HCT116 (cell line): ENCODE measurements around the gene ROCK1. TPM values are rescaled to one million over a fixed set of nuclear protein-coding genes. Genes with fewer than 3 reads are reported as not detected.

Experiments
- ATAC-seq: fragments of 200-7000 bp; cut with Tn5 transposase; 2 replicates; pipeline ENCODE4 v1.9.1; 2020; ENCODE audit warnings: mild to moderate bottlenecking, moderate library complexity
- BruUV-seq: library from RNA; stranded (reverse); fragments of 400-500 nt; replicated peaks from 2 replicates; lab custom pipeline; 2021; lab: Mats Ljungman, UMichigan
- CTCF ChIA-PET: fragments of 300-600 bp; sonication (Branson Sonifier 250); formaldehyde crosslinking; loops from one replicate; lab custom pipeline; 2021; ENCODE audit warnings: antibody characterized with exemption; lab: Charles Lee
- POLR2A ChIA-PET: fragments of 300-600, 350-600 bp; sonication (Branson Sonifier 250); formaldehyde crosslinking; loops from one replicate; lab custom pipeline; 2021; ENCODE audit warnings: antibody characterized with exemption; lab: Charles Lee
- RAD21 ChIA-PET, 2 experiments: fragments of 300-600 bp; sonication (Branson Sonifier 250); formaldehyde crosslinking; loops; one replicate each; lab custom pipeline; 2023; ENCODE audit warnings: low total read pairs in 2 of 2; ENCODE audit not compliant: uncharacterized antibody in 2 of 2, unreplicated experiment in 2 of 2, low non-redundant PET in 1 of 2; lab: Charles Lee
- DNase-seq: peaks from one replicate; pipeline ENCODE4 v3.0.0-alpha.2; 2010; ENCODE audit warnings: low read depth, low spot score
- H2AFZ ChIP-seq: fragments of 200-600 bp; shearing (Covaris generic), sonication (generic); 2 replicates; pipeline ENCODE4 v1.6.1; 2017; ENCODE audit warnings: low read depth, mixed run types, mixed read lengths, antibody characterized with exemption, low read length; ENCODE audit not compliant: poor library complexity, severe bottlenecking
- H3K27ac ChIP-seq: 2 replicates; pipeline ENCODE4 v1.5.1; 2012; ENCODE audit warnings: low read depth, low read length
- H3K27me3 ChIP-seq: fragments of 200-600 bp; sonication (generic); 2 replicates; pipeline ENCODE4 v1.6.1; 2016; ENCODE audit warnings: mixed run types, low read length, mixed read lengths; ENCODE audit not compliant: insufficient read depth
- H3K36me3 ChIP-seq, 2 experiments: fragments of 200-500 bp in 1 of 2; fragments of 200-600 bp in 1 of 2; sonication (Bioruptor generic) in 1 of 2; sonication (generic) in 1 of 2; 2 replicates each; pipeline versions ENCODE4 v1.5.1 to v1.6.1; 2014 to 2016; ENCODE audit warnings: low read length in 2 of 2, inconsistent platforms in 1 of 2, mixed read lengths in 1 of 2, mixed run types in 1 of 2; ENCODE audit not compliant: insufficient read depth in 2 of 2, control insufficient read depth in 1 of 2
- H3K4me1 ChIP-seq, 2 experiments: fragments of 200-600 bp in 1 of 2; sonication (generic) in 1 of 2; 2 replicates each; pipeline versions ENCODE4 v1.5.1 to v1.6.1; 2012 to 2017; ENCODE audit warnings: low read length in 2 of 2, inconsistent platforms in 1 of 2, mild to moderate bottlenecking in 1 of 2, mixed read lengths in 1 of 2, mixed run types in 1 of 2, moderate library complexity in 1 of 2; ENCODE audit not compliant: insufficient read depth in 2 of 2, control insufficient read depth in 1 of 2
- H3K4me2 ChIP-seq: fragments of 200-600 bp; sonication (generic); 2 replicates; pipeline ENCODE4 v1.6.1; 2017; ENCODE audit warnings: mixed run types, low read length, mixed read lengths
- H3K4me3 ChIP-seq, 2 experiments: fragments of 200-600 bp in 1 of 2; sonication (generic) in 1 of 2; replicated peaks in 1 of 2; 2 replicates each; pipeline ENCODE4 v1.5.1; 2011 to 2016; ENCODE audit warnings: low read length in 2 of 2, control low read depth in 1 of 2, low read depth in 1 of 2, mild to moderate bottlenecking in 1 of 2, mixed read lengths in 1 of 2, mixed run types in 1 of 2
- H3K79me2 ChIP-seq: fragments of 200-600 bp; sonication (generic); 2 replicates; pipeline ENCODE4 v1.6.1; 2017; ENCODE audit warnings: mild to moderate bottlenecking, mixed run types, low read length, moderate library complexity, mixed read lengths; ENCODE audit not compliant: insufficient read depth
- H3K9ac ChIP-seq: fragments of 200-600 bp; sonication (generic); 2 replicates; pipeline ENCODE4 v1.6.1; 2016; ENCODE audit warnings: low read length, mixed read lengths
- H3K9me2 ChIP-seq: fragments of 200-600 bp; sonication (generic), shearing (Covaris generic); 2 replicates; pipeline ENCODE4 v1.6.1; 2017; ENCODE audit warnings: mixed run types, mild to moderate bottlenecking, moderate library complexity; ENCODE audit not compliant: insufficient read depth
- H3K9me3 ChIP-seq, 2 experiments: fragments of 200-500 bp in 1 of 2; fragments of 200-600 bp in 1 of 2; sonication (Bioruptor generic) in 1 of 2; sonication (generic) in 1 of 2; 2 replicates each; pipeline ENCODE4 v1.6.1; 2014 to 2017; ENCODE audit warnings: low read length in 2 of 2, mixed read lengths in 2 of 2, inconsistent platforms in 1 of 2, low read depth in 1 of 2, mild to moderate bottlenecking in 1 of 2, mixed run types in 1 of 2, moderate library complexity in 1 of 2; ENCODE audit not compliant: control insufficient read depth in 1 of 2, insufficient read depth in 1 of 2
- H4K20me1 ChIP-seq: fragments of 200-600 bp; sonication (generic), shearing (Covaris generic); 2 replicates; pipeline ENCODE4 v1.6.1; 2017; ENCODE audit warnings: mixed run types, mild to moderate bottlenecking, moderate library complexity; ENCODE audit not compliant: insufficient read depth
- EGR1 ChIP-seq: IDR thresholded peaks from 2 replicates; pipeline ENCODE4 v1.6.1; 2012; ENCODE audit warnings: low read depth
- ELF1 ChIP-seq: IDR thresholded peaks from 2 replicates; pipeline ENCODE4 v1.6.1; 2012; ENCODE audit warnings: low read depth, borderline replicate concordance
- TCF7L2 ChIP-seq: IDR thresholded peaks from 2 replicates; pipeline ENCODE4 v1.7.0; 2011; ENCODE audit warnings: borderline replicate concordance, inconsistent platforms; ENCODE audit not compliant: insufficient read depth, insufficient read length; ENCODE audit errors: extremely low read depth
- ZNF274 ChIP-seq: fragments of 200-500 bp; sonication (Bioruptor generic); IDR thresholded peaks from 2 replicates; pipeline ENCODE4 v1.6.1; 2014; ENCODE audit warnings: mild to moderate bottlenecking, low read depth, low read length, inconsistent platforms
- intact Hi-C: fragments of 100-400 bp; cut with micrococcal nuclease; formaldehyde crosslinking; loops from 2 replicates; pipeline ENCODE4 v1.10.0; 2022
- total RNA-seq: library from RNA; stranded (reverse); gene quantifications from one replicate; pipeline ENCODE4 v1.2.1, GENCODE V29; 2021; ENCODE audit not compliant: unreplicated experiment
- TF ChIP-seq, protein P1 (sequence below): IDR thresholded peaks from 2 replicates; pipeline ENCODE4 v1.6.1; 2011; ENCODE audit warnings: mild to moderate bottlenecking, low read length, moderate library complexity; ENCODE audit not compliant: insufficient replicate concordance; ENCODE audit errors: extremely low read depth
- TF ChIP-seq, protein P2 (sequence below): IDR thresholded peaks from 2 replicates; pipeline ENCODE4 v1.6.1; 2012
- TF ChIP-seq, protein P3 (sequence below), 3 experiments: fragments of 200-600 bp in 1 of 3; sonication (generic) in 1 of 3; IDR thresholded peaks in 2 of 3; conservative IDR thresholded peaks in 1 of 3; 2 replicates each; pipeline ENCODE4 v1.5.1; 2012 to 2017; ENCODE audit warnings: low read depth in 2 of 3, low read length in 2 of 3, antibody characterized with exemption in 1 of 3, borderline replicate concordance in 1 of 3, control low read depth in 1 of 3, mild to moderate bottlenecking in 1 of 3, mixed read lengths in 1 of 3, mixed run types in 1 of 3, moderate library complexity in 1 of 3; ENCODE audit not compliant: insufficient read depth in 1 of 3
- TF ChIP-seq, protein P4 (sequence below): IDR thresholded peaks from 2 replicates; pipeline ENCODE4 v1.6.1; 2012; ENCODE audit warnings: low read depth

The ROCK1 gene
- total RNA-seq, 1 experiment from 2014 or later = 38.1 TPM

DNA sequence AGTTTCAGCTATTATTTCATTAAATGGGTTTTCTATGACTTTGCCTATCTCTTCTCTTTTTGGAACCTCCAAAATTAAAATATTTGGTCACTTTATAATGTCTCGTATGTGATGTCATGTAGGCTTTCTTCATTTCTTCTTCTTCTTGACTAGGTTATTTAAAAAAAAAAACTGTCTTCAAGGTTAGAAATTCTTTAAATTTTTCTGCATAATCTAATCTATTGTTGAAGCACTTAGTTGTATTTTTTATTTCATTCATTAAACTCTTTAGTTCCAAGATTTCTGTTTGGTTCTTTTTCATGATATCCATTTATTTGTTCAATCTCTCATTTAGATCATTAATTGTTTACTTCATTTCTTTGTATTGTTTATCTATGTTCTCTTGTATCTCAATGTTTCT, 43.8 kb upstream of the ROCK1 start:
- Histone ChIP-seq H3K4me3 (no peak overlapping the region), H4K20me1 (no peaks in the 10 kb centered on the region; the same call in 1 of the 2 replicates), H3K9me2 (no peaks in the 10 kb centered on the region), H3K36me3 (no peaks in the 10 kb centered on the region), H3K27me3 (no peaks in the 10 kb centered on the region), H3K9ac (no peak overlapping the region), H3K4me2 (no peak overlapping the region), H2AFZ (no peak overlapping the region), H3K9me3 (no peaks in the 10 kb centered on the region; a peak in 1 of 4 replicates), H3K79me2 (no peaks in the 10 kb centered on the region), H3K4me1 (no peaks in the 10 kb centered on the region), H3K27ac (no peak overlapping the region)
- BruUV-seq = no TSS peak
- no peak for DNase-seq
- no peak for TF ChIP-seq EGR1
- no peak for TF ChIP-seq ZNF274
- TF ChIP-seq, protein P1, sequence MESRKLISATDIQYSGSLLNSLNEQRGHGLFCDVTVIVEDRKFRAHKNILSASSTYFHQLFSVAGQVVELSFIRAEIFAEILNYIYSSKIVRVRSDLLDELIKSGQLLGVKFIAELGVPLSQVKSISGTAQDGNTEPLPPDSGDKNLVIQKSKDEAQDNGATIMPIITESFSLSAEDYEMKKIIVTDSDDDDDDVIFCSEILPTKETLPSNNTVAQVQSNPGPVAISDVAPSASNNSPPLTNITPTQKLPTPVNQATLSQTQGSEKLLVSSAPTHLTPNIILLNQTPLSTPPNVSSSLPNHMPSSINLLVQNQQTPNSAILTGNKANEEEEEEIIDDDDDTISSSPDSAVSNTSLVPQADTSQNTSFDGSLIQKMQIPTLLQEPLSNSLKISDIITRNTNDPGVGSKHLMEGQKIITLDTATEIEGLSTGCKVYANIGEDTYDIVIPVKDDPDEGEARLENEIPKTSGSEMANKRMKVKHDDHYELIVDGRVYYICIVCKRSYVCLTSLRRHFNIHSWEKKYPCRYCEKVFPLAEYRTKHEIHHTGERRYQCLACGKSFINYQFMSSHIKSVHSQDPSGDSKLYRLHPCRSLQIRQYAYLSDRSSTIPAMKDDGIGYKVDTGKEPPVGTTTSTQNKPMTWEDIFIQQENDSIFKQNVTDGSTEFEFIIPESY = no peak
- TF ChIP-seq, protein P2, sequence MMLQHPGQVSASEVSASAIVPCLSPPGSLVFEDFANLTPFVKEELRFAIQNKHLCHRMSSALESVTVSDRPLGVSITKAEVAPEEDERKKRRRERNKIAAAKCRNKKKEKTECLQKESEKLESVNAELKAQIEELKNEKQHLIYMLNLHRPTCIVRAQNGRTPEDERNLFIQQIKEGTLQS = no peak
- TF ChIP-seq, protein P3, sequence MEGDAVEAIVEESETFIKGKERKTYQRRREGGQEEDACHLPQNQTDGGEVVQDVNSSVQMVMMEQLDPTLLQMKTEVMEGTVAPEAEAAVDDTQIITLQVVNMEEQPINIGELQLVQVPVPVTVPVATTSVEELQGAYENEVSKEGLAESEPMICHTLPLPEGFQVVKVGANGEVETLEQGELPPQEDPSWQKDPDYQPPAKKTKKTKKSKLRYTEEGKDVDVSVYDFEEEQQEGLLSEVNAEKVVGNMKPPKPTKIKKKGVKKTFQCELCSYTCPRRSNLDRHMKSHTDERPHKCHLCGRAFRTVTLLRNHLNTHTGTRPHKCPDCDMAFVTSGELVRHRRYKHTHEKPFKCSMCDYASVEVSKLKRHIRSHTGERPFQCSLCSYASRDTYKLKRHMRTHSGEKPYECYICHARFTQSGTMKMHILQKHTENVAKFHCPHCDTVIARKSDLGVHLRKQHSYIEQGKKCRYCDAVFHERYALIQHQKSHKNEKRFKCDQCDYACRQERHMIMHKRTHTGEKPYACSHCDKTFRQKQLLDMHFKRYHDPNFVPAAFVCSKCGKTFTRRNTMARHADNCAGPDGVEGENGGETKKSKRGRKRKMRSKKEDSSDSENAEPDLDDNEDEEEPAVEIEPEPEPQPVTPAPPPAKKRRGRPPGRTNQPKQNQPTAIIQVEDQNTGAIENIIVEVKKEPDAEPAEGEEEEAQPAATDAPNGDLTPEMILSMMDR (IDR thresholded peaks at IDR 0.05 in 2 of 3, conservative IDR thresholded peaks at IDR 0.05 in 1 of 3; ENCODE audit: borderline replicate concordance in 1 of 3, insufficient read depth in 1 of 3, low read depth in 2 of 3, low read length in 2 of 3) = no peak
- no peak for TF ChIP-seq ELF1
- no peak for TF ChIP-seq TCF7L2
- TF ChIP-seq, protein P4, sequence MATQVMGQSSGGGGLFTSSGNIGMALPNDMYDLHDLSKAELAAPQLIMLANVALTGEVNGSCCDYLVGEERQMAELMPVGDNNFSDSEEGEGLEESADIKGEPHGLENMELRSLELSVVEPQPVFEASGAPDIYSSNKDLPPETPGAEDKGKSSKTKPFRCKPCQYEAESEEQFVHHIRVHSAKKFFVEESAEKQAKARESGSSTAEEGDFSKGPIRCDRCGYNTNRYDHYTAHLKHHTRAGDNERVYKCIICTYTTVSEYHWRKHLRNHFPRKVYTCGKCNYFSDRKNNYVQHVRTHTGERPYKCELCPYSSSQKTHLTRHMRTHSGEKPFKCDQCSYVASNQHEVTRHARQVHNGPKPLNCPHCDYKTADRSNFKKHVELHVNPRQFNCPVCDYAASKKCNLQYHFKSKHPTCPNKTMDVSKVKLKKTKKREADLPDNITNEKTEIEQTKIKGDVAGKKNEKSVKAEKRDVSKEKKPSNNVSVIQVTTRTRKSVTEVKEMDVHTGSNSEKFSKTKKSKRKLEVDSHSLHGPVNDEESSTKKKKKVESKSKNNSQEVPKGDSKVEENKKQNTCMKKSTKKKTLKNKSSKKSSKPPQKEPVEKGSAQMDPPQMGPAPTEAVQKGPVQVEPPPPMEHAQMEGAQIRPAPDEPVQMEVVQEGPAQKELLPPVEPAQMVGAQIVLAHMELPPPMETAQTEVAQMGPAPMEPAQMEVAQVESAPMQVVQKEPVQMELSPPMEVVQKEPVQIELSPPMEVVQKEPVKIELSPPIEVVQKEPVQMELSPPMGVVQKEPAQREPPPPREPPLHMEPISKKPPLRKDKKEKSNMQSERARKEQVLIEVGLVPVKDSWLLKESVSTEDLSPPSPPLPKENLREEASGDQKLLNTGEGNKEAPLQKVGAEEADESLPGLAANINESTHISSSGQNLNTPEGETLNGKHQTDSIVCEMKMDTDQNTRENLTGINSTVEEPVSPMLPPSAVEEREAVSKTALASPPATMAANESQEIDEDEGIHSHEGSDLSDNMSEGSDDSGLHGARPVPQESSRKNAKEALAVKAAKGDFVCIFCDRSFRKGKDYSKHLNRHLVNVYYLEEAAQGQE = no peak
- ChIA-PET POLR2A (no interaction called here), CTCF (no interaction called here), RAD21 (no interaction called here)
- no peak for ATAC-seq
- intact Hi-C loops = no loop called here
